Stimulated activated CD4-positive, alpha-beta T cell treated with anti-CD3 and anti-CD28 coated beads, Interleukin-15, amount 100 ng/mL, for 1 hour (primary cell): ENCODE measurements around the gene NETO2.
"Not testable (repeated sequence)": the region's sequence is repeated elsewhere in the genome, so short reads cannot be mapped to it uniquely, and the experiment has no call there.

Experiments used
- DNase-seq, 2 donors: peaks; one replicate each; pipeline ENCODE4 v3.0.0-alpha.2; 2020; ENCODE audit warnings: low read depth in 1 of 2, low spot score in 1 of 2

The NETO2 gene

GRCh38 chr16:47067203-47067602 is 76.5 kb downstream of the NETO2 start:
- DNase-seq = no peak

- no peak for DNase-seq
Measured at GRCh38 chr16:47065766-47066688, 77.7 kb downstream of the NETO2 start.

- no peak for DNase-seq
Measured at GRCh38 chr16:47064775-47065174, 79.0 kb downstream of the NETO2 start.

- no peak for DNase-seq
Measured at GRCh38 chr16:47063011-47063724, 80.6 kb downstream of the NETO2 start.

- DNase-seq = no peak
Measured at GRCh38 chr16:47061204-47061603, 82.5 kb downstream of the NETO2 start.

- no peak for DNase-seq
Measured at GRCh38 chr16:47060596-47060995, 83.1 kb downstream of the NETO2 start.

GRCh38 chr16:47059991-47060390 is 83.8 kb downstream of the NETO2 start:
- DNase-seq = no peak

GRCh38 chr16:47059130-47059529 is 84.6 kb downstream of the NETO2 start:
- not testable (repeated sequence) for DNase-seq

GRCh38 chr16:47058295-47059086 is 85.3 kb downstream of the NETO2 start:
- DNase-seq = no peak

- no peak for DNase-seq
Measured at GRCh38 chr16:47057630-47057993, 86.1 kb downstream of the NETO2 start.

- DNase-seq = no peak
Measured at GRCh38 chr16:47056688-47057629, 86.8 kb downstream of the NETO2 start.

GRCh38 chr16:47056061-47056460 is 87.7 kb downstream of the NETO2 start:
- DNase-seq = not testable (repeated sequence)

GRCh38 chr16:47055136-47055885 is 88.4 kb downstream of the NETO2 start:
- DNase-seq = no peak

- DNase-seq = no peak
Measured at GRCh38 chr16:47054306-47054705, 89.4 kb downstream of the NETO2 start.

- DNase-seq = no peak
Measured at GRCh38 chr16:47053895-47054294, 89.8 kb downstream of the NETO2 start.

GRCh38 chr16:47052666-47053640 is 90.8 kb downstream of the NETO2 start:
- no peak for DNase-seq

GRCh38 chr16:47051031-47051430 is 92.7 kb downstream of the NETO2 start:
- DNase-seq = no peak

- no peak for DNase-seq
Measured at GRCh38 chr16:47049901-47050583, 93.7 kb downstream of the NETO2 start.
